GM12864 (cell line): ENCODE results near the gene CCNL1.
A peak's percentile ranks its signal among the peaks of the same experiment; 100 is the strongest.

Source experiments
- DNase-seq: peaks from one replicate; pipeline ENCODE4 v3.0.0-alpha.2; 2011; ENCODE audit warnings: low read depth
- H3K4me3 ChIP-seq: 2 replicates; pipeline ENCODE4 v1.5.1; 2011; ENCODE audit warnings: mild to moderate bottlenecking, low read depth, low read length, control low read depth
- TF ChIP-seq, protein P1 (sequence below): IDR thresholded peaks from 2 replicates; pipeline ENCODE4 v1.5.1; 2011; ENCODE audit warnings: low read depth, mild to moderate bottlenecking, moderate library complexity, low read length, control low read depth, inconsistent platforms; ENCODE audit errors: missing control alignments

Gene CCNL1

DNA sequence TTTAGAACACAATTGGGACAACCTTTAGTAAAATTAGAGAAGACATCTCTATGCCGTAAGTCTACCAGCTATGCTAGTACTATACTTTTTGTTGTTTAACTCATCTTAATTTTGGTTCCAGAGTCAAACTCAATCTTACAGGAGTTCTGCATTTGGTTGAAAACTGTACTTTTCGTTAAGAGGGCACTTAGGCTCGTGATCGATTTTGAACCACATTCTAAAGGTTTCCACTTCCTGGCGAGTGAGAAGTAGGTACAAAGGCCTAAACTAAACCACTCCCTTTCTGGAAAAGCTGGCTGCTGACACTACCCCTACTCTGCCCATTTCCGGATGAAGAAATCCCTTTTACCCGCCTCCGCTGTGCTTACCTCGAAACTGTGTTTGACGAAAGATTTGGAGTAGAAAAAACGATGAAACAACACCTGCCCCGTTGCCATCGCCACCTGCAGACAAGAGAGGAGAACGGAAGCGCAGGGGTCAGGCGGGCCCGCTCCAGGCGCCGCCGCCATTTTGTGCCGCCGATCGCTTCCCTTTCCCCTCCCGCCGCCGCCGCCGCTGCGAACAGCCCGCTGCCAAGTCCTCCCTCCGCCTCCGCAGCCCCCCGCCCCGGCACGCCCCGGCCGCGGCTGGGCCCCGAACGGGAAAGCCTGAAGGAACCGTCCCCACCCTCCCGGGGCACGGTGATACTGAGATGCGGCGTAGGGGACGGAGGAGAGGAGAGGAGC is 748 bp downstream of the CCNL1 start:
- no peak for DNase-seq
- H3K4me3 ChIP-seq, result peak overlapping the region; percentile 96
- TF ChIP-seq, protein P1, sequence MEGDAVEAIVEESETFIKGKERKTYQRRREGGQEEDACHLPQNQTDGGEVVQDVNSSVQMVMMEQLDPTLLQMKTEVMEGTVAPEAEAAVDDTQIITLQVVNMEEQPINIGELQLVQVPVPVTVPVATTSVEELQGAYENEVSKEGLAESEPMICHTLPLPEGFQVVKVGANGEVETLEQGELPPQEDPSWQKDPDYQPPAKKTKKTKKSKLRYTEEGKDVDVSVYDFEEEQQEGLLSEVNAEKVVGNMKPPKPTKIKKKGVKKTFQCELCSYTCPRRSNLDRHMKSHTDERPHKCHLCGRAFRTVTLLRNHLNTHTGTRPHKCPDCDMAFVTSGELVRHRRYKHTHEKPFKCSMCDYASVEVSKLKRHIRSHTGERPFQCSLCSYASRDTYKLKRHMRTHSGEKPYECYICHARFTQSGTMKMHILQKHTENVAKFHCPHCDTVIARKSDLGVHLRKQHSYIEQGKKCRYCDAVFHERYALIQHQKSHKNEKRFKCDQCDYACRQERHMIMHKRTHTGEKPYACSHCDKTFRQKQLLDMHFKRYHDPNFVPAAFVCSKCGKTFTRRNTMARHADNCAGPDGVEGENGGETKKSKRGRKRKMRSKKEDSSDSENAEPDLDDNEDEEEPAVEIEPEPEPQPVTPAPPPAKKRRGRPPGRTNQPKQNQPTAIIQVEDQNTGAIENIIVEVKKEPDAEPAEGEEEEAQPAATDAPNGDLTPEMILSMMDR, result no peak

DNA sequence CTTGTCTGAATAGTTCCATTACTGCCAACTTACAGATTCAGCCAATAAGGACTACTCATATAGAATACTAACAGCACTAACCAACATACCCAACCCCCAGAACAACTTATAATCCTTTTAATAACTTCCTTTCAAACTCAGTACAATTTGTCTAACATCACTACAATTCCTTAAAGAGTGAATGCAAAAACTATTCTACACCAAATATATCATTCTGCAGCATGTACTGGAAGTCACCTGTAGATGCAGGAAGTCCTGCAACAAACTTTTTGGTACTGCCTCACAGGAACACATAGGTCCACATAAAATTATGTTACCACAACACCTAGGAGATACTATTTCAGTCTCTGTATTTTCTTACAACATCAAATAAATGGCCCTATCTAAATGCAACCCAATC is 2.1 kb downstream of the CCNL1 start:
- H3K4me3 ChIP-seq, result peak overlapping the region; percentile 96
- TF ChIP-seq, protein P1, result no peak
- no peak for DNase-seq

DNA sequence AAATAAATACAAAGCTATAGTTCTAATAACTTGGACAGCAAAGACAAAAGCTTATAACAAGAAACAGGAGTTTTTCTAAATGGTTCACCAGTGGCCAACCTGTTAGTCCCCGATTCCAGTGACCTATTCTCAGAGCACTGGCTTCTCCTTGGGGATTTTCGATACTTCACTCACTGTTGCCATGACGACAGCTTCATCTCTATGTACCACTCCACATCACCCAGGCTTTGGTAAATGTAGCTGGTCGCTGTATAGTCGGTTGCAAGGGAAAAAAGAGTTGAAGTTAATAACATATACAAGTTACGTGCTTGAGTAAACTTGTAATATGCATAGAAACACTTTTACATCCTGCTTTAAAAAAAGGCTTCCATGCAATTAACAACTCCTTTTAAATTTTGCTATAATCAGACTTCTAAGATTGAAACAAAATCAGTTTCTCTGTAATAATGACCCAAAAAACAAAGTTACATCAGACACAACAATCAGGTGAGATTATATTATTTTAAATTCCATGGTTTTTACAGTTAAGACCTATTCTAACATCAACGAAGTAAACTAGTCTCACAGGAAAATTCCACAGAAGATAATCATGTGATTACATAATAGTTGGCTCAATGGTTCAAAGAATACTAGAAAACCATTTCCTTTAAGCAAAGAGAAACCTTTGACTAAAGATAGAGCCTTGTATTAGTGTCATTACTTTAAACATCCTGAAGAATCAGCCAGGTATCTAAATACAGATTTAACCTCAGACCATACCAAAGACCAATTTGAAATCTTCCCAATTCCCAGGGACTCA is 2.9 kb downstream of the CCNL1 start:
- TF ChIP-seq, protein P1, result no peak
- DNase-seq, result no peak
- peak overlapping the region; percentile 96; the same call in 1 of the 2 replicates for H3K4me3 ChIP-seq

DNA sequence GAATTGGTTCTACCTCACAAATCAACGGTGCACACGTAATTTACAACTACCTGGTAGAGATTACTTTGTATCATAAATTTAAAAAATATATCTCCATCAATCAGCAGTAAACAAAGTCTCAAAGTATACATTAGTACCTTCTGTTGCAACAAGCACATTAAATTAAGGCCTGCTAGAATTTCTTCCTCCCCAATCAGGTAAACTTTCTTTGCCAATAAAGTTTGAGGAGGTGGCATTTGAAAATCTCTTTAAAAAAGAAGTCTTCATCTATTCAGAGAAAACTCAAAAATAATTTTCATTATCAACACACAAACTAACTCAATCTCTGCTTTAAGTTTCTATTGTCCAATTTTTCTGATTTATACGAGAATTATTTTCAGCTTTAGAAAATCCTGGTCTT is 4.4 kb downstream of the CCNL1 start:
- H3K4me3 ChIP-seq, result no peak overlapping the region; the same call in 1 of the 2 replicates
- TF ChIP-seq, protein P1, result no peak
- no peak for DNase-seq

DNA sequence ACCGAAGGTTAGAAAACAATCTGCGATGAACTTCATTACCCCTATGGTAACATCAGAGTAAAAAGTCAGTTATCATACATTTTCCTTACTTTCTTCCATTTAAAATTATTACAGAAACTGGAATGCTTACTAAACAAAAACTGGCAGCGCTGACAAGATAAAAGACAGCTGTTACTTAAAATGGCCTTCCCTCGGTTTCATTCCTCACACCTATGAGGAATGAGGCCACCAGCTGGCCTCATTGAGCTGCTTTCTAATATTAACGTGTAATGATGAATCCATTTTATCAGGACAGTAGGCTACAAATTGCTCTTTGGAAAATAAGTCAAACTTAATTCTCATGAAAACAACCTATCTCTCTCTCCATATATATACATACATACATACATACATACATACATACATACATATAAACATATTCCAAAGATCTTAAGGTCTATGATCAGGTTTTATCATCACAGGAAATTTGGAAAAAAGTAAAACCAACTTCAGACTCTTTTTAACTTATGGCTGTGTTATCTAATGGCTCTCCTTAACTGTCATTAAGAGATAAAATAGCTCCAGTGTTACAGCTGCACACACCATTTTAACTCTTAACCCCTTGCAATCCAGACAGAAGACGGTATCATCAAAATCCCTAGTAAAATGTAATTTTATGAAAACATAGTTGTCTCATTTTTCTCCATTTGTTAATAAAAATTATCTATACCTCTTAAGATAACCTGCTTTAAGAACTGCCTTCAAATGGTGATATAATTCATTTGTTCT is 5.2 kb downstream of the CCNL1 start:
- H3K4me3 ChIP-seq, result no peak overlapping the region
- DNase-seq, result no peak
- TF ChIP-seq, protein P1, result no peak

DNA sequence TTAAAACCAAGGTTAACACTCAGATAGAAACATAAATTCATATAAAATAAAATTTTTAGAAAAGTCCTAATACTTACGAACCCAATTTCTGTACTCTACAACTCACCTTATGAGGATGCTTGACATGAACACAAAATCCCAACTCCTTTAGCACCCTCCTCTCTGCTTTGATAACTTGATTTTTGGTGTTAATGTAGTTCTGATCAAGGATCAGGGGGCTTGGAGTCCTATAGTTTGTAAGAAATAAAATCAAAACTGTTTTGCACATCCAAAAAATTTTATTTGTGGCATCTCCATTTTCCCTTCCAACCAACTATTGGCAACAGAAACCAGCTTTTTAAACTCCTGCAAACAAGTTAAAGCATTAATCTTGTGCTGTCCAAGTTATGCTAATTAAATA is 7.0 kb downstream of the CCNL1 start:
- TF ChIP-seq, protein P1, result no peak
- H3K4me3 ChIP-seq, result no peak overlapping the region
- no peak for DNase-seq
